ENCODE data around the gene CAPN10.
"Not testable (repeated sequence)": the region's sequence is repeated elsewhere in the genome, so short reads cannot be mapped to it uniquely, and the experiment has no call there.

The CAPN10 gene

GRCh38 chr2:240586198-240586918 lies at the start of gene CAPN10:
CAPN10 (plus strand) TSS chr2:240586734; CDS start chr2:240586912, 178 bp downstream.
- peak; percentile 85 to 92 for DNase-seq

GRCh38 chr2:240538031-240538780 lies 48.3 kb upstream of the CAPN10 start:
- no peak for DNase-seq

- DNase-seq = not testable (repeated sequence)
Observed at GRCh38 chr2:240539101-240539500, 47.4 kb upstream of the CAPN10 start.

GRCh38 chr2:240539906-240540305 lies 46.6 kb upstream of the CAPN10 start:
- no peak for DNase-seq

- DNase-seq = no peak
Observed at GRCh38 chr2:240551288-240551687, 35.2 kb upstream of the CAPN10 start.

GRCh38 chr2:240551811-240552210 lies 34.7 kb upstream of the CAPN10 start:
- no peak for DNase-seq

- DNase-seq = no peak
Observed at GRCh38 chr2:240553956-240554480, 32.5 kb upstream of the CAPN10 start.

GRCh38 chr2:240554767-240555493 lies 31.6 kb upstream of the CAPN10 start:
- DNase-seq = no peak

- no peak for DNase-seq
Observed at GRCh38 chr2:240555541-240556250, 30.8 kb upstream of the CAPN10 start.

GRCh38 chr2:240556553-240557100 lies 29.9 kb upstream of the CAPN10 start:
- peak; percentile 5 to 21 for DNase-seq

- no peak for DNase-seq
Observed at GRCh38 chr2:240557101-240557751, 29.3 kb upstream of the CAPN10 start.

- no peak for DNase-seq
Observed at GRCh38 chr2:240557808-240558207, 28.7 kb upstream of the CAPN10 start, which contains the start of gene ANKMY1. ANKMY1 (minus strand) TSS chr2:240557988; CDS start chr2:240557335, 653 bp downstream.

- DNase-seq = no peak
Observed at GRCh38 chr2:240558236-240558761, 28.2 kb upstream of the CAPN10 start.

- DNase-seq = no peak
Observed at GRCh38 chr2:240559286-240559685, 27.2 kb upstream of the CAPN10 start.

GRCh38 chr2:240560084-240560479 lies 26.5 kb upstream of the CAPN10 start, which contains the start of gene DUSP28:
DUSP28 (plus strand) TSS chr2:240560357; CDS start chr2:240560685, 328 bp downstream.
- DNase-seq = peak; percentile 48 to 85

GRCh38 chr2:240560480-240561324 lies 25.8 kb upstream of the CAPN10 start:
- DNase-seq = peak; percentile 90 to 96

GRCh38 chr2:240561325-240561971 lies 25.1 kb upstream of the CAPN10 start:
- DNase-seq = no peak

GRCh38 chr2:240563231-240563630 lies 23.3 kb upstream of the CAPN10 start:
- DNase-seq = not testable (repeated sequence)

- DNase-seq = no peak
Observed at GRCh38 chr2:240563951-240564560, 22.5 kb upstream of the CAPN10 start.
